Pancreas (tissue), 10 donors: ENCODE data around the gene PKNOX2. TPM values are rescaled to one million over a fixed set of nuclear protein-coding genes. Genes with fewer than 3 reads are reported as not detected.

ENCODE experiments used
- ATAC-seq, 4 donors: fragments of 200-7000 bp; cut with Tn5 transposase; one replicate each; pipeline versions ENCODE4 v1.8.0 to v1.9.1; 2020; ENCODE audit warnings: mild to moderate bottlenecking in 4 of 4, moderate library complexity in 4 of 4
- DNase-seq, 6 donors: peaks; one replicate each; pipeline ENCODE4 v3.0.0-alpha.2; 2020
- FAIRE-seq: peaks from 2 replicates; lab custom pipeline; 2012; peaks lifted over from hg19 to GRCh38; lab: Jason Lieb, UNC
- H3K27ac ChIP-seq, 4 donors: fragments of 200-600 bp; sonication (generic); 1 replicate in 3 of 4; 2 replicates in 1 of 4; pipeline versions ENCODE4 v1.5.0 to v1.8.0; 2020
- H3K27me3 ChIP-seq, 4 donors: fragments of 200-600 bp; one replicate each; pipeline ENCODE4 v1.8.0; 2021
- H3K36me3 ChIP-seq, 3 donors: fragments of 200-600 bp; sonication (generic) in 1 of 3; one replicate each; pipeline versions ENCODE4 v1.5.0 to v1.8.0; 2020 to 2021
- H3K4me1 ChIP-seq, 3 donors: fragments of 200-600 bp; one replicate each; pipeline ENCODE4 v1.8.0; 2021
- H3K4me3 ChIP-seq, 4 donors: fragments of 200-600 bp; sonication (generic) in 2 of 4; one replicate each; pipeline versions ENCODE4 v1.5.0 to v1.8.0; 2020 to 2021
- H3K9me3 ChIP-seq, 4 donors: fragments of 200-600 bp; one replicate each; pipeline ENCODE4 v1.8.0; 2021
- WGBS, 2 donors: extraction: QIAGEN DNeasy Blood & Tissue Kit; methylation state at CpG; one replicate each; pipeline ENCODE4 v1.1.7; 2013; 5-methylcytosine and 5-hydroxymethylcytosine counted together
- intact Hi-C, 3 donors: fragments of 100-400 bp; cut with DNase I; formaldehyde crosslinking; loops; one replicate each; pipeline versions ENCODE4 v1.11.1 to v1.14.2; 2022
- polyA plus RNA-seq, 2 donors: library from polyadenylated mRNA; stranded (reverse); fragments of 200-250 nt; gene quantifications; one replicate each; pipeline ENCODE4 v1.2.3, GENCODE V29; 2013
- total RNA-seq, 6 donors: library from RNA; stranded (reverse); fragmentation: NEBNext Ultra II Directional in 4 of 6; extraction: Animal tissue kit (Norgen Biotek cat#: 25700) in 4 of 6; gene quantifications; one replicate each; pipeline versions ENCODE4 v1.2.1 to v1.2.4, GENCODE V29; 2021 to 2023
- TF ChIP-seq, protein P1 (sequence below), 4 donors: fragments of 200-600 bp; sonication (generic) in 3 of 4; IDR thresholded peaks; one replicate each; pipeline versions ENCODE4 v1.5.0 to v1.8.0; 2021; ENCODE audit warnings: antibody characterized with exemption in 4 of 4
- donor health status: healthy with polysubstance abuse.
- donor health status: DM: no; HTN: no; CAD: no; lungs with moderate emphysema.
- donor health status: DM: no; HTN: no; CAD: no.
- donor health status: control.
- donor health status: control.
- donor health status: Bipolar disorder and iron deficiency.
- donor health status: DM: yes; HTN: yes; CAD: no.
- donor health status: DM: no; HTN: no; CAD: no.
- donor health status: DM: no; HTN: no; CAD: no.
- donor health status: DM: yes; HTN: yes; CAD: no.

The PKNOX2 gene
- total and polyA plus RNA-seq, 8 donors: 3.4 to 8.1 (median 5.8) TPM

DNA sequence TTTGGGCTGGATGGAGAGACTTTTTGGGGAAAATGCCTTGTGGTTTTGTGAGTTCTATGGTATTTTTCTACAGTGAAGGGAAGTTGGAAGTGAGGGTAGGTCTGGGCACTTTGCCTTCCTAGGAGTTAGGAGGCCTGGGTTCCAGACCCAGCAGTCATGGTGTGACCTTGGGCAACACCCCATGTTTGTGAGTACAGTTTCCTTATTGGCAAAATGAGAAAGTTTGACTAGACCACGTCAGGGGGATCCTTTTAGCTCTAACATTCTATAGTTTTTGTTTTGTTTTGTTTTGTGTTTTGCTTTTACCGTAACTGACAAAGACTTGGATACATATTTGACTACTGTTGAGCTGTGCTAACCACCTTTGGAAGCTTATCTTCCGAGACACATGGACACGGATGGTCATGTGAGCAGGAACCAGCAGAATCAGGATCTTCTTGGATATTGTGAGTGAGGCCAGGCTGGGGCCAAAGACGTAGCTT, 109.0 kb downstream of the PKNOX2 start:
- Histone ChIP-seq H3K27ac (no peak overlapping the region), H3K9me3 (no peaks in the 10 kb centered on the region), H3K4me1 (peaks cover 10 to 13% (median 11%) of the 10 kb centered on the region in 3 donors), H3K27me3 (no peaks in the 10 kb centered on the region), H3K4me3 (no peak overlapping the region), H3K36me3 (no peaks in the 10 kb centered on the region)
- WGBS, 2 donors: 83 to 89% methylated on average over 5 of the region's 5 CpGs
- DNase-seq (no peak), ATAC-seq (no peak), FAIRE-seq (no peak)
- TF ChIP-seq, protein P1, sequence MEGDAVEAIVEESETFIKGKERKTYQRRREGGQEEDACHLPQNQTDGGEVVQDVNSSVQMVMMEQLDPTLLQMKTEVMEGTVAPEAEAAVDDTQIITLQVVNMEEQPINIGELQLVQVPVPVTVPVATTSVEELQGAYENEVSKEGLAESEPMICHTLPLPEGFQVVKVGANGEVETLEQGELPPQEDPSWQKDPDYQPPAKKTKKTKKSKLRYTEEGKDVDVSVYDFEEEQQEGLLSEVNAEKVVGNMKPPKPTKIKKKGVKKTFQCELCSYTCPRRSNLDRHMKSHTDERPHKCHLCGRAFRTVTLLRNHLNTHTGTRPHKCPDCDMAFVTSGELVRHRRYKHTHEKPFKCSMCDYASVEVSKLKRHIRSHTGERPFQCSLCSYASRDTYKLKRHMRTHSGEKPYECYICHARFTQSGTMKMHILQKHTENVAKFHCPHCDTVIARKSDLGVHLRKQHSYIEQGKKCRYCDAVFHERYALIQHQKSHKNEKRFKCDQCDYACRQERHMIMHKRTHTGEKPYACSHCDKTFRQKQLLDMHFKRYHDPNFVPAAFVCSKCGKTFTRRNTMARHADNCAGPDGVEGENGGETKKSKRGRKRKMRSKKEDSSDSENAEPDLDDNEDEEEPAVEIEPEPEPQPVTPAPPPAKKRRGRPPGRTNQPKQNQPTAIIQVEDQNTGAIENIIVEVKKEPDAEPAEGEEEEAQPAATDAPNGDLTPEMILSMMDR (IDR thresholded peaks at IDR 0.05): no peak
- intact Hi-C loops: no loop called here

DNA sequence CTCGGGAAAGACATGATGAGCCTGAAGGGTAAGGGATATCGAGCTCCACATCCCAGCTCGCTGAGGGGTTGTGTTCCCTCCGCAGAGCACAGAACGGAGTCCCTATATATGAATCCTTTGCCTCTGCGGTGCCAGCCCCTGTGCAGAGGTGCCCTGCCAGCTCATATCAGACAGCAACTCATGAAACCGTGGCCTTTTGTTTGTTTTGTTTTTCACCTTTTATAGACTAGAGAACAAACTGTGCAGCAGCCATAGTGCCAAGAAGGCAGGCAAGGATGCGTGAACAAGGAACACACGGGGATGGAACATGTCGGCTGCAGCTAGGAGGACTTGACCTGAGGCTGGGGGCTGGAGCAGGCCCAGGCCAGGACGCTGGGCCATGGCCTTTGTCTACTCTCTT, 109.8 kb downstream of the PKNOX2 start:
- Histone ChIP-seq H3K27me3 (no peaks in the 10 kb centered on the region), H3K4me3 (no peak overlapping the region), H3K27ac (no peak overlapping the region), H3K9me3 (no peaks in the 10 kb centered on the region), H3K36me3 (no peaks in the 10 kb centered on the region), H3K4me1 (peaks cover 10 to 13% (median 11%) of the 10 kb centered on the region in 3 donors)
- ATAC-seq (no peak), FAIRE-seq (no peak), DNase-seq (no peak)
- intact Hi-C loops: no loop called here
- 86 to 87% methylated on average over 11 of the region's 11 CpGs for WGBS, 2 donors
- TF ChIP-seq, protein P1 (IDR thresholded peaks at IDR 0.05): no peak

DNA sequence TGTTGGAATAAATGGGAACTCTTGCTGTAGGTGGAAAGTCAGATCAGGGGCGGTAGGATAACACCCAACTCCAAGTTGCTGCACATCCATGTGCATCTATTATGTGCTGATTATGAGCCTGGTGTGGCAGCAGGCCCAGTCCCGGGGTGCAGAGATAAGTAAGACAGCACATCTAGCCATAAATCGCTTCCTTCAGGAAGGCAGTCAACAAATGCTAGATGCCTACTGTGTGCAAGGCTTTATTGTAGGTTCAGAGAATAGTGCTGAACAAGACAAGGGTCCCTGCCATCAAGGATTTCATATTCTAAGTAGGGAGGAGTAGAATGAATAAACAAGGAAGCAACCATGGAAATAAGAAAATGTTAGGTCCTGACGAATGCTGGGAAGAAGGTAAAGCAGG, 110.2 kb downstream of the PKNOX2 start:
- DNase-seq (no peak), ATAC-seq (no peak), FAIRE-seq (no peak)
- TF ChIP-seq, protein P1 (IDR thresholded peaks at IDR 0.05): no peak
- Histone ChIP-seq H3K4me1 (peaks cover 10 to 13% (median 11%) of the 10 kb centered on the region in 3 donors), H3K9me3 (no peaks in the 10 kb centered on the region), H3K36me3 (no peaks in the 10 kb centered on the region), H3K27me3 (no peaks in the 10 kb centered on the region), H3K27ac (no peak overlapping the region), H3K4me3 (no peak overlapping the region)
- intact Hi-C loops: no loop called here
- 81 to 87% methylated on average over 4 of the region's 4 CpGs for WGBS, 2 donors

DNA sequence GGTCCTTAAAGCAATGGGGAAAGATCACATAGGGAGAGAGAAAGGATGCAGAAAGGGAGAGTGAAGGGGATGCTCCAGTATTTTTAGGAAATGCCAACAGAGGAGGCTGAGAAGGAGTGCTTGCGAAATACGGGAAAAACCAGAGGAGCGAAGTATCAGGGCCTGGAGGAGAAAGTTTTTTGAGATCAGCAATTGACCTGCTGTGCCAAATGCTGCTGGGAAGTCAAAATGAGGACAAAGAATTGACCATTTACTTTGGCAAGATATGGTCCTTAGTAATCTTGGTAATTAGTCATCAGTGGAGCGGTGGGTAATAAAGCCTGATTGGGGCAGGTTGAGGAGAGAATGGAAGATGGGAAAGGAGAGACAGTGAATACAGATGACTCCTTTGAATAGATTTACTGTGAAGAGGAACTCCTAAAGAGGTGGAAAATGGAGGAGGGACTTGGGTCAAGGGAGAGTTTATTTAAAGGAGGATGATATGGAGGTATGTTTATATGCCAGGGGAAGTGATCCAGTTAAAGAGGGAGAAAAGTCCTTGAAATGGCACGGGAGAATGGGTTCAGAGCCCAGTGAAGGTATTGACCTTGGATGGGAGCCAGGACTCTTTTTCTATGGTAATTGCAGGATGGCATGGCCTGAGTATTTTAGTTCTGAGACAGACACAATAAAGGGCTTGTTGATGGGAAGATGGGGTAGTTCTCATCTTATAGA, 111.5 kb downstream of the PKNOX2 start:
- Histone ChIP-seq H3K9me3 (no peaks in the 10 kb centered on the region), H3K27ac (no peak overlapping the region), H3K27me3 (no peaks in the 10 kb centered on the region), H3K4me1 (peaks cover 10 to 13% (median 11%) of the 10 kb centered on the region in 3 donors), H3K4me3 (no peak overlapping the region), H3K36me3 (no peaks in the 10 kb centered on the region)
- TF ChIP-seq, protein P1 (IDR thresholded peaks at IDR 0.05): no peak
- intact Hi-C loops: no loop called here
- no peak for FAIRE-seq
- 28 to 29% methylated on average over 5 of the region's 5 CpGs for WGBS, 2 donors
- peak in 1 of 6 donors; percentile 24 for DNase-seq
- ATAC-seq: peak; percentile 75 to 82 (median 79)

DNA sequence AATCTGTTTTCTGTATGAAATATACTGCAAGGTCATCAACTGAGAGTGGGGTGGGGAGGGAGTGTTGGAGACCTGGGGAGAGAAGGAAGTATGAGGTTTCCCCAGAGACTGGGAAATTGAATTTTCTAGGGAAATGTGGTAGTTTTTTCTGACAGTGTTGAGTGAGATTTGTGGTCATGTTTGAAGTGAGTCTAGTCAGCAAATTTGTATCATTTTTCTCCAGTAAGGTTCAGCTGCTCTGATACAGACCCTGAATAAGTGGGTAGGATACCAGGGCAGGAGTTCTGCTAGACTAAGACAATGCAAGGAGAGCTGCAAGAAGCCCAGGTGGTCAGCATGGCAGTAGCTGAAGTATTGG, 112.0 kb downstream of the PKNOX2 start:
- intact Hi-C loops: no loop called here
- peaks cover 10 to 13% (median 11%) of the 10 kb centered on the region in 3 donors for H3K4me1 ChIP-seq
- no peaks in the 10 kb centered on the region for H3K36me3 ChIP-seq
- TF ChIP-seq, protein P1 (IDR thresholded peaks at IDR 0.05): no peak
- no peak for ATAC-seq
- no peak overlapping the region for H3K4me3 ChIP-seq
- no peak for FAIRE-seq
- H3K27me3 ChIP-seq: no peaks in the 10 kb centered on the region
- no peak for DNase-seq
- H3K9me3 ChIP-seq: no peaks in the 10 kb centered on the region
- no peak overlapping the region for H3K27ac ChIP-seq
